GM21423 (cell line): ENCODE results near the gene SMIM45.

Experiments used
- ATAC-seq: cut with Tn5 transposase; IDR thresholded peaks from one replicate; pipeline ENCODE4 v1.9.1; 2021; ENCODE audit warnings: mild to moderate bottlenecking, moderate library complexity; ENCODE audit not compliant: unreplicated experiment

Gene SMIM45

GRCh38 chr22:41915035-41915785, 36.7 kb upstream of the SMIM45 start, which contains the start of gene SHISA8:
TSS of gene SHISA8 (minus strand) at chr22:41915074. CDS start at chr22:41914667, 407 bp downstream.
- no peak for ATAC-seq

GRCh38 chr22:41915786-41916493, 36.0 kb upstream of the SMIM45 start:
- ATAC-seq, result no peak

- ATAC-seq, result no peak
These were observed 35.1 kb upstream of the SMIM45 start for GRCh38 chr22:41916745-41917358.

GRCh38 chr22:41917375-41917902, 34.5 kb upstream of the SMIM45 start:
- no peak for ATAC-seq

GRCh38 chr22:41917903-41918791, 33.8 kb upstream of the SMIM45 start:
- ATAC-seq, result no peak

- ATAC-seq, result peak; percentile 43
These were observed 32.4 kb upstream of the SMIM45 start for GRCh38 chr22:41919357-41920224.

- peak; percentile 24 for ATAC-seq
These were observed 31.5 kb upstream of the SMIM45 start for GRCh38 chr22:41920271-41920976.

- ATAC-seq, result no peak
These were observed 29.6 kb upstream of the SMIM45 start for GRCh38 chr22:41922328-41922727.

GRCh38 chr22:41922940-41923594, 28.9 kb upstream of the SMIM45 start:
- ATAC-seq, result no peak

GRCh38 chr22:41923595-41924276, 28.2 kb upstream of the SMIM45 start:
- no peak for ATAC-seq

GRCh38 chr22:41925783-41926460, 26.0 kb upstream of the SMIM45 start:
- ATAC-seq, result peak; percentile 35

GRCh38 chr22:41927813-41928212, 24.1 kb upstream of the SMIM45 start:
- ATAC-seq, result no peak

- no peak for ATAC-seq
These were observed 23.1 kb upstream of the SMIM45 start for GRCh38 chr22:41928593-41929417.

GRCh38 chr22:41929418-41929810, 22.5 kb upstream of the SMIM45 start:
- ATAC-seq, result no peak

GRCh38 chr22:41931701-41932269, 20.2 kb upstream of the SMIM45 start:
- no peak for ATAC-seq

- ATAC-seq, result no peak
These were observed 19.6 kb upstream of the SMIM45 start for GRCh38 chr22:41932353-41932752.
